G401 (cell line): ENCODE measurements around the gene TMEM132C. TPM values are rescaled to one million over a fixed set of nuclear protein-coding genes. Genes with fewer than 3 reads are reported as not detected.

Source experiments
- DNase-seq: peaks from one replicate; pipeline ENCODE4 v3.0.0-alpha.2; 2015; ENCODE audit warnings: low spot score
- in situ Hi-C: cut with HindIII; loops from 2 replicates; pipeline ENCODE4 v1.10.0; 2016; ENCODE audit warnings: low sequenced_read_pairs, mixed read lengths
- total RNA-seq: library from RNA; depleted of rRNA; stranded (reverse); fragments of >200 nt; shearing (Covaris generic); gene quantifications from 2 replicates; pipeline ENCODE4 v1.2.3, GENCODE V29; 2014

TMEM132C gene
- total RNA-seq, 1 experiment from 2014 or later: not detected

DNA sequence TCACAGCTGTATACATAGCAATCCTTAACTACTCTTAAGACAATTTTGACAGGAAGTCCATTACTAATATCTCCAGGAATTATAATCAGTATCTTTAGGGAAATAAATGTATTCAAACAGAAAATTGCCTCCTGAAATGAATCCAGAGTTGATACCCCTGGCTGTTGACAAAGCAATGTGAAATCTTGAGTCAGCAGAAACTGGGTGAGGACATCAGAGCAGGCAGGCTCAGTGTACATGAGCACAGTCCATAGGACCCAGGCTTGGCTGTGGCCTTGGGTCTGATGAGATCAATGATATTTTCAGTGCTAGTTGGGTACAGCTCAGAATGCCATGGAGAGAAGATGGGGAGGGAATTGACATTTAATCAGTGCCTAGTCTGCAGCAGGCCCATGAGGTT, 405.5 kb downstream of the TMEM132C start:
- no peak for DNase-seq
- in situ Hi-C loops: no loop called here

DNA sequence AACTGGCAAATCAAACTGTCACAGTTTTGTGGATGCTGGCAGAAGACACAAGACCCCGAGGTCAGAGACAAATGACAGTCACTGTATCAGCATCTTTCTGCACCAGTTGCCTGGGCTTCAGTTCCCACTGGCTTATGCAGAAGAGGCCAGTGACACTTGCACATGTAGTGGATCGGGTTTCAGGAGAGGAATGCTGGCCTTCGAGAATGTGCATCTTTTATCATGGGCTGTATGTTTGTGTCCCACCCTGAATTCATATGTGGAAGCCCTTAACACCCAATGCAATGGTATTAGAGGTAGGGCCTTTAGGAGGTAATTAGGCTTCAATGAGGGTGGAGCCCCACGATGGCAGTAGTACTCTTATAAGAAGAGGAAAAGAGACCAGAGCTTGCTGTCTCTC, 405.9 kb downstream of the TMEM132C start:
- in situ Hi-C loops: no loop called here
- no peak for DNase-seq

DNA sequence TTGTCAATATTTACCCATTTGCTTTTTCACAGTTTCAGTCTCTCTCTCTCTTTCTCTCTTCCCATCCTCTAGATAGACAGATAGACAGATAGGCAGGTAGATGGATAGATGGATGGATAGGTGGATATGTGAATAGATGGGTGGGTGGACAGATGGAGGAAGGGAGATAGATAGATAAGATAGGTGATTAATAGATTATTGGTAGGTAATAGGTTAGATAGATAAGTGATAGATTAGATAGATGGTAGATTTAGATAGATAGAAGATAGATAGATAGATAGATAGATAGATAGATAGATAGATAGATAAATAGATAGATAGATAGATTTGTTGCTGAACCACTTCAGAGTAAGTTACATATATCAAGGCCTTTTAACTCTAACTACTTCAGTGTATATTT, 408.6 kb downstream of the TMEM132C start:
- in situ Hi-C loops: no loop called here
- no peak for DNase-seq

DNA sequence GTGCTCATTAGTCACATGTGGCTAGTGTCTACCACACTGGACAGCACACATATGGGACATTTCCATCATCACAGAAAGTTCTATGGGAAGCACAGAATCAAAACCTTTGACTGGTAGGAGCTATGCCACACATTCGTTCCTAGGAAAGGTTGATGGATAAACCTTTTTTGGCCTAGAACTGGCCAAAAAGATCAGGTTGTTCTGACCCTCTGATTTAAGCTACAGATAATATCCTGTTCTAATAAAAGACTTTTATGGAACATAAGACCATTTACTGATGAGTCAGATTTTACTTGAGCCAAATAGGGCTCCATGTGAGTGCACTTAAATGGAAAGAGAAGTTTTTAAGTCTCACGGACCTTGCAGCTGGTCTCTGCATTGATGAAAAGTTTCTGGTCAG, 413.6 kb downstream of the TMEM132C start:
- in situ Hi-C loops: no loop called here
- no peak for DNase-seq

DNA sequence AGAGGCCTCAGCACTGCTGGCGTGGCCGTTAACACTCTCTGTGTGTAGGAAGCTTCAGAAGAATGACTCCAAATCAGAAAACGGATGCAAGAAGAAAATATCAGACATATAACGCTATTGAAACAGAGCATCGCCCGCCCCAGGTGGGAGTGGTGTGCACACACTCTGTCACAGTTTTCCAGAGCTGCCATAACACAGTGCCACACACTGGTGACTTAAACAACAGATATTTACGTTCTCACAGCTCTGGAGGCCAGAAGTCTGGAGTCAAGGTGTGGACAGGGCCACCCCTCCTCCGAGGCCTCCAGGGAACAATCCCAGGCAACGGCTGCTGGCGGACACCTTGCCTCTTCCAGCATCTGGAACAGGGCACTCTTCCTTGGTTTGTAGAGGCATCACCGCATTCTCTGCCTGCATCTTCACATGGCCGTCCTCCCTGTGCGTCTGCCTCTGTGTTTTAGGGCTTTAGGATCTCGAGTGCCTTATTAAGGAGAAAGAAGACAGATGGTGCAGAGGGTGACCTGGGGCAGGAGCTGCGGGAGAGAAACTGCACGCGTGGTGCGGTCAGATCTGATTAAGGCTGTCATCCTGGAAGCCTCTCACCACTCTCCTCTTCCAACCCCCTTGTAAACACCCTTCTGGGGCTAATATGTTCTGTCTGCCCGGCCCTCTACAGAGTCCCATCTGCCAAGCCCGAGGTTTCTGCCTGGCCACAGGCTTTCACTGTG, 415.7 kb downstream of the TMEM132C start:
- peak; percentile 89 for DNase-seq
- in situ Hi-C loops: no loop called here

DNA sequence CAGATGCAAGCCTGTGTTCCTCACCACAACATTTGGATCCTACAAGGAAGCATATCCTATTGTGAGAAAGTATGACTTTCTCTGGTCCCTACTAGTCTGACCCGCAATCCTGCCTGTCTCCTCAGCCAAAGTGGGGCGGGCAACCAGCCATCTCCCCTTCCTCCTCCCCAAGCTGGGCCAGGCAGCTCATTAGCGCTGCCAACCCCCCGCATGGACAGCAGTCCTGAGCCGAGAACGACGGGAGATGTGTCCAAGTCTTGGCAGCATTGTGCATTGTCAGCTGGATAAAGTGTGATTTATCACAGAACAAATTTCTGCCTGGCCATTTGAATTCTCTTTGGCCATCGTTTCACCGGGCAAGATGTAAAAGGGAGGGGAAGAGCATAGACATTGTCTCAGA, 417.4 kb downstream of the TMEM132C start:
- DNase-seq: peak; percentile 85
- in situ Hi-C loops: no loop called here

DNA sequence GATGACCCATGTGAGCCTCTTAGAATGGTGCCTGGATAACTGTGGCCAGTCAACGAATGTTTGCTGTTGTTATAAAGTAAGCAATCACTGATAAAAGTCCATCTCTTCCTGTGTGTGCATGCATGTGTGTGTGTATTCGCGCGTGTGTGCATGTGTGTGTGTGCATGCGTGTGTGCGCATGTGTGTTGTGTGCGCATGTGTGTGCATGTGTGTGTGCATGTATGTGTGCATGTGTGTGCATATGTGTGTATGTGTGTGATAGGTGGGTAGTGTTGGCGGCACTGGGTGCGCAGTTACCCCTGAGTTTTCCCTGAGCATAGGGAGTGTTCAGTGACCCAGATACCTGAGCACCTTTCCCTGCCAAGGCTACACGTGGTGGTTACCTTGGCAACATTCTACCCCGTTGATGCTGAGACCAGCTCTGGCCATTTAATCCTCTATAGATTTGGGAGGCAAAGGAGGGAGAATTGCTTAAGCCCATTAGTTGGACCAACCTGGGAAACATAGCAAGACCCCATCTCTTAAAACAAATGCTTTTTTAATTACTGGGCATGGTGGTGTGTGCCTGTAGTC, 419.0 kb downstream of the TMEM132C start:
- DNase-seq: peak; percentile 83
- in situ Hi-C loops: no loop called here

DNA sequence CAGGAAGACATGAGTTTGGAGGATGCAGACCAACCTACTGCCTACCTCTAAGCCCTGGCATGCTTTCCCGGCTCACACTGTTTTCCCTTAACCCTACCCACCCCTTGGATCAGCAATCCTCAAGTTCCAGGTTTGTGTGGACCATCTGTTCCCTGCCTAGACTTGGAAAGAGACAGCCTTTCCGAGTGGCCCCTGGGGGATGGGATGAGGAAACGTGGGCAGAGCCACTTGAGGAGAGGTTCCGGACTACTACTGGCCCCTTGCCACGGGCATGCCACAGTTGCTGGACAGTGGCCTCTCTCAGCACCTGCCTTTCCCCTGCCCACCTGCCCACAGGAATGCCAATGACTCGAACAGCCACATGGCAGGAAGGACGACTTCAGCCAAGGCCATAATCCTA, 420.9 kb downstream of the TMEM132C start:
- in situ Hi-C loops: no loop called here
- peak; percentile 95 for DNase-seq

DNA sequence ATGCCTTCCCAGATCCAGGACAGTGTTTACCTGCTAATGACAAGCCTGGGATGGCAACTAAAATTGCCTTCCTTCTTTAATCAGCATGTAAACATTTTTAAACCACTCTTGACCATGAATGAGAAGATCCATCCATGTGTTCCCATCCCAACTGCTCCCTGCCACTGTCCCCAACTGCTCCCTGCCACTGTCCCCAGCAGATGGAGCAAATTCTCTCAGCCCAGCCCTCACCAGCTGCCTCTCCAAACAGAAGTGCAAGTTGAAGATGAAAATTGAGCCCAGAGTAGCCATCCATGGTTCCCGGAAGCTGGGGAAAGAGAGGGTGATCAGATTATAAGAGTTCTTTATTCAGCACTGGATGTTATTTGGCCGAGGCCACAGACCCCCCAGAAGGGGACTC, 423.7 kb downstream of the TMEM132C start:
- DNase-seq: no peak
- in situ Hi-C loops: no loop called here

DNA sequence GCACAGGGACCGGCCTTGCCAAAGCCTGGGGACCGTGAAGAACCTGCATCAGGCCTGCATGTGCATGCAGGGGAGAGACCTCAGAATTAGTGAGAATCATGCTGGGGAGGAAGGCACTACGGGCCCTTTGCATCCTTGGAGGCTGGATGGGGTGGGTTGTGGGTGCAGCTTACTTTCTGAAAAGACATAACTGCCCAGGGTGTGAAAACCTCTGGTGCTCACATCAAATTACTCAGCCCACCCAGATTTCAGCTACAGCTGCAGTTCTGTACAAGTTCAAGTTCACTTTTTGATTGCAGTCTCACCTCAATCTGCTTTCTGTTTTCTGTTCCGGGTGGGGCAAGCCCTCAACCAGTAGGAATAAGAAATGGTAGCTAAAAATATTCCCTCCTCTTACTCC, 426.1 kb downstream of the TMEM132C start:
- in situ Hi-C loops: no loop called here
- no peak for DNase-seq

DNA sequence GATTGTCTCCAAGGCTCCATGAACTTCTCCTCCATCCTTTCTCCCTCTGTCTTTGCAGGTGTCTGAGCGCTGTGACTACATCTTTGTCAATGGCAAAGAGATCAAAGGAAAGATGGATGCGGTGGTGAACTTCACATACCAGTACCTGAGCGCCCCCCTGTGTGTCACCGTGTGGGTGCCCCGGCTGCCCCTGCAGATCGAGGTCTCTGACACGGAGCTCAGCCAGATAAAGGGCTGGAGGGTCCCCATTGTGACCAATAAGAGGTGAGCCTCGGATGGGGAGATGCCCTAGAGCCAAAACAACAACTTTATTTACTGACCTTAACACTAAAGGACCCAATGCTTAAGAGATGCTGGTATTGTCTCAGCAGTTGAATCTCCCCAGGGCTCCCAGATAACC, 426.8 kb downstream of the TMEM132C start:
- in situ Hi-C loops: no loop called here
- no peak for DNase-seq

DNA sequence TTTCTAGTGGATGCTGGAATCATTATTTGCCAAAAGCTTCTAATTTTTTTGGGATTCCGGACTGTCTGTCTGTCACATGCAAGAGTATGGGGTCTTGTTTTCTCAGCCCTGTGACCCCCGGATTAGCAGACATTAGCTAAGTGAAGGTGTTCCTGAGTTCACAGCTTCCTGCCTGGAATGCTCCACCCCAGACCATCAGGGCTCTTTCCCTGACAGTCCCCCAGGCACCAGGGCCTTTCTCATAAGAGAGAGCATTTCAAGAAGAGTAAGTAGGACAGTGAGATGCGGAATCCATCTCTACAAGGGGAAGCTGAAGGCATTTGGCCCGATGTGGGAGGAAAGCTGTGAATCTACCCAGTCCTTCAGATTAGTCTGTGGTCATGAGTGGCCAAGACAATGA, 427.5 kb downstream of the TMEM132C start:
- DNase-seq: no peak
- in situ Hi-C loops: no loop called here

DNA sequence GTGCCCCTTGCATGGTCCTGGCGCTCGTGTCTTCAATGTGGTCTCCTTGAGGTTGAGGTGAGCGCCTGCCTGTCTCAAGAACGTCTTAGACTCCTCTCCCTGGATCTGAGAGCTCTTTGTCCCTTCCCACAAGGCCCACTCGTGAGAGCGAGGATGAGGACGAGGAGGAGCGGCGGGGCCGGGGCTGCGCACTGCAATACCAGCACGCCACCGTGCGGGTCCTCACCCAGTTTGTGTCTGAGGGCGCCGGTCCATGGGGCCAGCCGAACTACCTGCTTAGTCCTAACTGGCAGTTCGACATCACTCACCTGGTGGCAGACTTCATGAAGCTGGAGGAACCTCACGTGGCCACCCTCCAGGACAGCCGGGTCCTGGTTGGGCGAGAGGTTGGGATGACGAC, 428.7 kb downstream of the TMEM132C start:
- no peak for DNase-seq
- in situ Hi-C loops: no loop called here

DNA sequence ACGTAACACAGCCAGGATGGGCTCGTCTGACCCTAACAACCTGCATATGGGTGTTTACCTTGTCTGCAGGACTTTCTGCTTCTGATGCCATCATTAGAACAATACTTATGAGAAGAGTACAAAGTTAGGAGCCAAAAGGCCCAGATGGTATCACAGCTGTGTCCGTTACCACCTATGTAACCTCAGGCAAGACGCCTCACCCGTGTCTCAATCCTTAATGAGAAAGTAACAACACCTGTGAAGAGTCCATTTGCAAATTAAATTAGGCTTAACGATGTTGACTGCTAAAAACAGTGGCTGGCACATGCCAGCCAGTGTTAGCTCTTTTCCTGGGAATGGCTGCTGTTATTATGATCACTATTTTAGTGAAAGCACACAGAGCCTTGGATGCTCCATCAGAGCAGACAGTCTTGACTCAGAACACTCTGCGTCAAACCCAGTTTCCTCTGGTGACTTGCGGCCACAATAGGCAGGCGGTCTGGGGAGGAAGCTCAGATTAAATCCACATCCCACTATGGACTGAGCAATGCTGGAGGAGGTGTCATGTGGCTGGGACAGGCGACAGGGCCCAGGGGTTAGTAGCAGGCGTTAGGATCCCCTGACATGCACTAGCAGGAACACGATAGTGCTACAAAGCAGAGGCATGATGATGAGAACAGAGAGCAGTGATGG, 431.5 kb downstream of the TMEM132C start:
- in situ Hi-C loops: no loop called here
- no peak for DNase-seq

DNA sequence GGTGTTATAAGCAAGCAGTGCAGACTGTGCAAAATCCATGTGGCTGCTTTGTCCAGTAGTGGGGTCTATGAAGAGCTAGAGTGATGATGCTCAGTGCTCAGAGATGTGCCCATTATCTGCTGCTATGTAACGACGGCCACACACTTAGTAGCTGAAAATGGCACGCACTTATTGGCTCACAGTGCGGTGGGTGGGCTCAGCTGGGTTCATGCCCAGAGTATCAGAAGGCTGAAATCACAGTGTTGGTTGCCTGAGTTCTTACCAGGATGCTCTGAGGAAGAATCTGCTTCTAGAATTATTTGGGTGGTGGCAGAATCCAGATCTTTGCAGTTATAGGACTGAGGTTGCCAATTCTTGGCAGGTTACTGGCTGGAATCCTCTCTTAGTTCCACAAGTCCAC, 432.1 kb downstream of the TMEM132C start:
- DNase-seq: no peak
- in situ Hi-C loops: no loop called here

DNA sequence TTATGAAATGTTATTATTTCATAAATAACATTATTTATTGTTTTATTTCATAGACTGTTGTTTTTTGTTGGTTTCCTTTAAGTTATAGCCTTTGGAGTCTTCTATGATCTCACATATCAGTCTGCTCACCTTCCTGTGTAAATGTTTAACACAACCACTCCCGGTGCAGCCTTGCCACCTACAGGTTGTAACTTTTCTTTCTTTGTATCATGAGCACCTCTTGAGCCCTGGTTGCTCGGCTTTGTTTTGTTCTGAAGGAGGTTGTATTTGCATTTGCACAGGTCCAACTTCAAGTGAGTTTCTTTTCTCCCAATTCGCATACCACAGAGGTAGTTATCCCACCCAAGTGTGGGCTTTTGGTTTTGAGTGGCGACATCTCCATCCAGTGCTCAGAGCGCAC, 435.4 kb downstream of the TMEM132C start:
- DNase-seq: no peak
- in situ Hi-C loops: no loop called here

DNA sequence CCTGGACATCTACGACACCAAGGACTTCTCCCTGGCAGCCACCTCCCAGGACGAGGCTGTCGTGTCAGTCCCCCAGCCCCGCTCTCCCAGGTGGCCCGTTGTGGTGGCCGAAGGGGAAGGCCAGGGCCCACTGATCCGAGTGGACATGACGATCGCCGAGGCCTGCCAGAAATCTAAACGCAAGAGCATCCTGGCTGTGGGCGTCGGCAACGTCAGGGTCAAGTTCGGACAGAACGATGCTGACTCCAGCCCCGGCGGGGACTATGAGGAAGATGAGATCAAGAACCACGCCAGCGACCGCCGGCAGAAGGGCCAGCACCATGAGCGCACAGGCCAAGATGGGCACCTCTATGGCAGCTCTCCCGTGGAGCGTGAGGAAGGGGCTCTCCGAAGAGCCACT, 438.2 kb downstream of the TMEM132C start:
- no peak for DNase-seq
- in situ Hi-C loops: no loop called here

DNA sequence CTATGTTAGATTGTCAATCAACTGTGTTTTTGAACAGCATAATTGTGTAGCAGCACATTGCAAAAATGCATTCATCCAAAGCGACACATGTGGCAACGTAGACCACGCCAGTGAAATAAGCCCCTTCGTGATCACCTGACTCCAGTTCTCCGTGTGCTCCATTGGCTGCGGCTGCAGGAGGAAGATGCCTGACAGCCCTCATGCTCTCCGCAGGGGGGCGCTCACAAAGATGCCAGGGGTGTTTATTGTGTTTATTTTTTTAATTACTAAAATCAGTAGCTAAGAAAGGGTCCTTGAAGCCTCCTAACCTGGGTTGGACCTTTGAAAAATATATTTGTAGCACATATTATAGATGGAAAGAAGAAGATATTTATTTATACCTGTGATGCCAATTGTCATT, 440.5 kb downstream of the TMEM132C start:
- no peak for DNase-seq
- in situ Hi-C loops: no loop called here

DNA sequence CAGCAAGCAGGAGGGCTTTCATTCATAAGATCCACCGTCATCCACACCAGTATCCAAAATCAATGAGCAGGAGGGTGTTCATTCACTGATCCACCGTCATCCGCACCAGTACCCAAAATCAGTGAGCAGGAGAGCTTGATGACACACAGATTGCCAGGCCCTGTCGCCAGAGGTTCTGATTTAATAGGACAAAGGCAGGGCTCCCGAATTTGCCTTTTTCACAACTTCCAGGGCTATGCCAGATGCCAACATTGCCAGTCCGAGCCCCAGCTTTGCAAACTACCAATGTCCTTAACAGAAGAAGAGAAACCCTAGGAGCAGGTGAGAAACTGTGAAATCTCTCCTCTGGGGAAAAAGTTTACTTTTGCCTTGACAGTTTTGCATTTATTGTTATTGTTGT, 441.8 kb downstream of the TMEM132C start:
- in situ Hi-C loops: no loop called here
- no peak for DNase-seq

DNA sequence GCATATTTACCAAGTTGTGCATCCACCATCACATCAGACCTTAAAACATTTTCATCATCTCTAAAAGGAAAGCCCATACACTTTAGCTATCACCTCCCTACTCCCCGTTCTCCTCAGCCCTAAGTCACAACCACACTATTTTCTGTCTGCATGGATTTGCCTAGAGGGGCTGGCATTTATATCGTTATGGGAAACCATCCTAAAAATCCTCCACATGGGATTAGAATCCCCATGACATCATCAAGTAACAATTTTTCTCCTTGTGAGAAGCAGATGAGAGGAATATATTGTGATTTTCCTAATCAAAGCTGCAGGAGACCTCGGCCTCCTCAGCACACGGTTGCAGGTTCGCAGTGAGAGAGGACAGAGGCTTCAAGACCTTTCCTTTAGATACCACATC, 442.7 kb downstream of the TMEM132C start:
- DNase-seq: no peak

DNA sequence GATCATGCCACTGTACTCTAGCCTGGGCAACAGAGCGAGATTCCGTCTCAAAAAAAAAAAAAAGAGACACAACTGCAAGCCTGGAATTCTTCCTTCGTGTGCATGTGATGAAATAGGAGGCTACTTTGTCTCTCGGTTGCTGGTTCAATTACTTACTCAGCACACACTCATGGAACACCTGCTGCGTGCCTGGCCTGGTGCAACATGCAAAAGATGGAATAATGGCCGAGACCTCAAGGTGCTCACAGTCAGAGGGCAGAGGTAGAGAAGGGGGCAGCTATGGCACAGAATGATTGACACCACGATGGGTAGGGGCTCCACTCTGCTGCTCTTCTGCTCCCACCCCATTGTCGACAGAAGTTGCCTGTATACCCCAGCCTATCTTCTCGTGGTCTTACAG, 444.5 kb downstream of the TMEM132C start:
- DNase-seq: no peak
- in situ Hi-C loops: no loop called here

More for the DNA sequence above, 442.7 kb downstream of the TMEM132C start:
- in situ Hi-C loops: no loop called here
